Left lung (tissue), 10 donors: ENCODE data around the gene RPTOR. TPM values are rescaled to one million over a fixed set of nuclear protein-coding genes. Genes with fewer than 3 reads are reported as not detected.
"Not testable (repeated sequence)": the region's sequence is repeated elsewhere in the genome, so short reads cannot be mapped to it uniquely, and the experiment has no call there.

Experiments
- ATAC-seq: fragments of 200-7000 bp; cut with Tn5 transposase; one replicate; pipeline ENCODE4 v1.9.1; 2020; ENCODE audit warnings: moderate library complexity
- DNase-seq, 4 donors: peaks; one replicate each; pipeline ENCODE4 v3.0.0-alpha.2; 2013 to 2020
- H3K27ac ChIP-seq, 2 donors: fragments of 200-600 bp; sonication (generic) in 1 of 2; one replicate each; pipeline versions ENCODE4 v1.5.0 to v1.8.0; 2020 to 2021
- H3K27me3 ChIP-seq, 2 donors: fragments of 200-600 bp; sonication (generic) in 1 of 2; one replicate each; pipeline versions ENCODE4 v1.5.0 to v1.8.0; 2020 to 2021
- H3K36me3 ChIP-seq, 2 donors: fragments of 200-600 bp; sonication (generic) in 1 of 2; one replicate each; pipeline versions ENCODE4 v1.5.0 to v1.8.0; 2020 to 2021
- H3K4me1 ChIP-seq, 2 donors: fragments of 200-600 bp; one replicate each; pipeline ENCODE4 v1.8.0; 2021
- H3K4me3 ChIP-seq, 2 donors: fragments of 200-600 bp; sonication (generic) in 1 of 2; one replicate each; pipeline versions ENCODE4 v1.5.0 to v1.8.0; 2020 to 2021; ENCODE audit warnings: mild to moderate bottlenecking in 1 of 2
- H3K9me3 ChIP-seq, 2 donors: fragments of 200-600 bp; sonication (generic) in 1 of 2; one replicate each; pipeline versions ENCODE4 v1.5.0 to v1.8.0; 2020 to 2021
- CTCF ChIP-seq, 2 donors: fragments of 200-600 bp; sonication (generic) in 1 of 2; IDR thresholded peaks; one replicate each; pipeline versions ENCODE4 v1.5.0 to v1.8.0; 2021; ENCODE audit warnings: antibody characterized with exemption in 2 of 2
- intact Hi-C, 2 donors: fragments of 100-400 bp; cut with DNase I; formaldehyde crosslinking; loops; one replicate each; pipeline versions ENCODE4 v1.11.2 to v1.14.2; 2022
- polyA plus RNA-seq, 6 donors: library from polyadenylated mRNA; unstranded; fragments of 120-200 nt; gene quantifications; one replicate each; pipeline ENCODE4 v1.2.1, GENCODE V29; 2013; ENCODE audit not compliant: insufficient read length in 6 of 6
- total RNA-seq, 2 donors: library from RNA; stranded (reverse); fragmentation: NEBNext Ultra II Directional; extraction: Animal tissue kit (Norgen Biotek cat#: 25700); gene quantifications; one replicate each; pipeline ENCODE4 v1.2.1, GENCODE V29; 2021
- donor health status: DM: no; HTN: yes; CAD: no.
- donor health status: DM: no; HTN: no; CAD: no.

The RPTOR gene
- total and polyA plus RNA-seq, 8 donors: 14.2 to 39.2 (median 20.7) TPM

- no peaks in the 10 kb centered on the region for H3K9me3 ChIP-seq
- no peak overlapping the region for H3K27ac ChIP-seq
- DNase-seq: peak in 1 of 4 donors; percentile 12
- no peak for ATAC-seq
- no peak overlapping the region for H3K4me3 ChIP-seq
- TF ChIP-seq CTCF (IDR thresholded peaks at IDR 0.05): no peak
- peaks cover 0 to 12% of the 10 kb centered on the region in 2 donors for H3K36me3 ChIP-seq
- peaks cover 0 to 39% of the 10 kb centered on the region in 2 donors for H3K4me1 ChIP-seq
- intact Hi-C loops: no loop called here
- no peaks in the 10 kb centered on the region for H3K27me3 ChIP-seq
Measured at GRCh38 chr17:80874866-80875445, 330.3 kb downstream of the RPTOR start.

GRCh38 chr17:80875480-80875995 lies 330.9 kb downstream of the RPTOR start:
- H3K27ac ChIP-seq, H3K9me3 ChIP-seq, ATAC-seq, H3K27me3 ChIP-seq, H3K4me3 ChIP-seq, intact Hi-C loops: not testable (repeated sequence)
- Histone ChIP-seq H3K36me3 (peaks cover 0 to 16% of the 10 kb centered on the region in 2 donors), H3K4me1 (peaks cover 0 to 37% of the 10 kb centered on the region in 2 donors)
- peak in 2 of 4 donors; percentile 25 to 50 for DNase-seq

GRCh38 chr17:80876456-80876949 lies 331.9 kb downstream of the RPTOR start:
- H3K9me3 ChIP-seq, H3K4me3 ChIP-seq, intact Hi-C loops, H3K27me3 ChIP-seq, H3K27ac ChIP-seq, ATAC-seq: not testable (repeated sequence)
- Histone ChIP-seq H3K4me1 (peaks cover 0 to 28% of the 10 kb centered on the region in 2 donors), H3K36me3 (peaks cover 0 to 26% of the 10 kb centered on the region in 2 donors)
- peak in 1 of 4 donors; percentile 14 for DNase-seq

GRCh38 chr17:80876950-80877728 lies 332.5 kb downstream of the RPTOR start:
- peaks cover 0 to 22% of the 10 kb centered on the region in 2 donors for H3K4me1 ChIP-seq
- TF ChIP-seq CTCF (IDR thresholded peaks at IDR 0.05): no peak
- peaks cover 0 to 32% of the 10 kb centered on the region in 2 donors for H3K36me3 ChIP-seq
- H3K27me3 ChIP-seq: no peaks in the 10 kb centered on the region
- peak in 2 of 4 donors; percentile 11 to 28 for DNase-seq
- ATAC-seq: no peak
- H3K27ac ChIP-seq: peak overlapping the region in 1 of 2 donors; percentile 3
- H3K9me3 ChIP-seq: no peaks in the 10 kb centered on the region
- no peak overlapping the region for H3K4me3 ChIP-seq
- intact Hi-C loops: no loop called here

GRCh38 chr17:80877729-80878303 lies 333.2 kb downstream of the RPTOR start:
- Histone ChIP-seq H3K36me3 (peaks cover 0 to 39% of the 10 kb centered on the region in 2 donors), H3K27me3 (no peaks in the 10 kb centered on the region), H3K27ac (peak overlapping the region in 1 of 2 donors; percentile 3), H3K9me3 (no peaks in the 10 kb centered on the region), H3K4me1 (peaks cover 0 to 15% of the 10 kb centered on the region in 2 donors), H3K4me3 (no peak overlapping the region)
- intact Hi-C loops: no loop called here
- ATAC-seq: no peak
- peak in 2 of 4 donors; percentile 9 to 43 for DNase-seq
- no peak for TF ChIP-seq CTCF (IDR thresholded peaks at IDR 0.05)
